GM23338 (cell line): ENCODE measurements around the gene ZNF611.
"Not testable (repeated sequence)": the region's sequence is repeated elsewhere in the genome, so short reads cannot be mapped to it uniquely, and the experiment has no call there.

Source experiments
- CTCF ChIP-seq, 2 experiments: fragments of 200-600 bp in 1 of 2; sonication (generic) in 1 of 2; conservative IDR thresholded peaks; 2 replicates each; pipeline versions ENCODE4 v1.5.1 to v1.6.1; 2016 to 2017; ENCODE audit warnings: antibody characterized with exemption in 2 of 2, low read depth in 2 of 2, mild to moderate bottlenecking in 2 of 2, moderate library complexity in 1 of 2
- ETS1 ChIP-seq: IDR thresholded peaks from 2 replicates; pipeline ENCODE4 v1.6.1; 2016; ENCODE audit warnings: antibody characterized with exemption
- EZH2 ChIP-seq: fragments of 200-600 bp; sonication (generic); IDR thresholded peaks from one replicate; pipeline ENCODE4 v1.8.0; 2017; ENCODE audit warnings: antibody characterized with exemption, mild to moderate bottlenecking, low read depth; ENCODE audit not compliant: unreplicated experiment
- EZH2phosphoT487 ChIP-seq: fragments of 200-600 bp; sonication (generic); IDR thresholded peaks from one replicate; pipeline ENCODE4 v1.8.1; 2018; ENCODE audit warnings: antibody characterized with exemption; ENCODE audit not compliant: unreplicated experiment
- JUNB ChIP-seq: IDR thresholded peaks from one replicate; pipeline ENCODE4 v1.6.1; 2016; ENCODE audit warnings: antibody characterized with exemption; ENCODE audit not compliant: unreplicated experiment
- POLR2AphosphoS5 ChIP-seq: IDR thresholded peaks from 2 replicates; pipeline ENCODE4 v1.6.1; 2016; ENCODE audit warnings: antibody characterized with exemption, low read depth
- REST ChIP-seq: IDR thresholded peaks from one replicate; pipeline ENCODE4 v1.6.1; 2018; ENCODE audit warnings: antibody characterized with exemption; ENCODE audit not compliant: unreplicated experiment

GRCh38 chr19:52745919-52746318 lies 11.1 kb upstream of the ZNF611 start:
- not testable (repeated sequence) for TF ChIP-seq CTCF (conservative IDR thresholded peaks at IDR 0.05; ENCODE audit: low read depth in 2 of 2); REST; EZH2; JUNB; POLR2AphosphoS5; EZH2phosphoT487; ETS1
